Measurements from ENCODE around the gene SLC4A5.

The SLC4A5 gene

DNA sequence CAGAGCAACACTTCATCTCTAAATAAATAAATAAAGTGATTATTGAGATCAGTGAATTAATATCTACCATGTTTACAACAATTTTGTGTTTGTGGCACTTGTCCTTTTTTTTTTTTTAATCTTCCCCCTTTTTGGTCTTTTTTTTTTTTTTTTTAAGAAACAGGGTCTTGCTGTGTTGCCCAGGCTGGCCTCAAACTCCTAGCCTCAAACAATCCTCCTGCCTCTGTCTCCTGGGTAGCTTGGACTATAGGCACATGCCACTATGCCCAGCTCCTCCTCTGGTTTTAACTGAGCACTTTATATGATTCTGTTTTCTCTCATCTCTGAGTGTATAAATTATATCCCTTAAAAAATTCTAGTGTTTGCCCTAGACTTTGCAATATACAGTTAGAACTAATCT, 30.3 kb downstream of the SLC4A5 start:
- no peak for DNase-seq

DNA sequence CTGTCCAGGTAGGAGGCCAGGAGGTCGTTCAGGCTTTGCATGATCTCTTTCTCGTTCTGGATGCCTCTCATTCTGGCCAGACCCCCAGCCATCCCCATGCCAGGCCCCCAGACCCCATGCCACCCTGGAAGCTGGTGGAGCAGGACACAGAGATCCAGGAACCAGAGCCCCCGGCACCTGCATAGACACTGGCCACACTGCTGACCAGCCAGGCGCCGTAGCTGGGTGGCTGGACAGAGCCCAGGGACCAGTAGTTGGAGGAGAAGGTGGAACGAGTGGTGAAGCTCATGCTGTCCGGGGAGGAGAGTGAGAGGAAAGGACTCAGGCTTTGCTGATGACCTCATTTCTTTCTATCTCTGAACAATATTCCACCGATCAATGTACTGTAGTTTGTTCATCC, 35.5 kb downstream of the SLC4A5 start:
- no peak for DNase-seq

DNA sequence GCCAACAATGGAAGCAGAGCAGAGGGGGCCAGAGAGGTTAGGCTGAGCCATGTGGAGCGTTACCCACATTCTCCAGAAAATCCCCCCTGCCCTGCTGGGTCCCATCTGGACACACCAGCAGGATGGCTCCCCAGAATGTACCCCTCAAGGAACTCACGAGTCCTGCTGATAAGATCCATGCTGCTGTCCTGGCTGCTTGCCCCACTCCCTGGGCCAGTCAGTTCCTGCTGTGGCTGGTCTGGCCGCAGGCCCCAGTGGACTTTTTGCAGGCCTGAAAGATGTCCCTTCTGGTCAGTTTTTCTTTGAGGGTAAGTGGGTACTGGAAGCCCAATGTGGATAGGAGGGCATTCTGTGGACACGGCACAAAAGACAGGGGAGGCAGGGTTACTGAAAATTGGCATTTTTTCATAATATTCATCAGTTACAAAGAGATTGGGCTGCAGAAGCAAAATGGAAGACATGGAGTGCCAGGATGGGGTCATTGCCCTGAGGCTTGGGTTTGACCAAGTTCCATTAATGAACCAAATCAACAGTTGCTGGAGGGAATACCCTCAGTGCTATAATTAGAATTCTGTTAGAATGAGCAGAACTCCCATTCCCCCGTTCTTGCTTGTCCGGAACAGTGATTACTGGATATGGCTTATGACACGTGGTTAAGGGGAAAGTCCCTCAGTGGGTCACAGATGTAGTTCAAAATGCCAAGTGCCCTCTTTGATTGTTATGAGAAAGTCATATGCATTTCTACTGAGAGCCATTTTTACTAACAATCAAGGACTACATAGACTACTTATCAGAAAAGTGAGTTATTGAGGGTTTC, 38.7 kb downstream of the SLC4A5 start:
- no peak for DNase-seq

DNA sequence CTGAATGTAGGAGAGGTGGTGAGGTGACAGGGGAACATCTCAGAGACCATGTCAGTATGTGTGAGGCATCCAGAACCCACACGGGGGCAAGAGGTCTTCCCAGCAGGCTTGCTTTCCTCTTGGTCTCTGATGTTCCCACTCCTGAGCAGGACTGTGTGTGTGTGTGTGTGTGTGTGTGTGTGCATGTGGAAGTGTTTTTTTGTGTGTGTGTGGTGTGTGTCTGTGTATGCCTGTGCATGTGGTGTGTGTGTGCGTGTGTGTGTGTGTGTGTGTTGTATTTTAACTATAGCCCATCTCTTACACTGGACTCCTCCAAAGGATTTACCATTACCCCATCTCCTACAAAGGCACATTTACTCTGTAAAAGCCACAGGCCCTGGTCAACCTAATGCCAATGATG, 40.4 kb downstream of the SLC4A5 start:
- DNase-seq: no peak

DNA sequence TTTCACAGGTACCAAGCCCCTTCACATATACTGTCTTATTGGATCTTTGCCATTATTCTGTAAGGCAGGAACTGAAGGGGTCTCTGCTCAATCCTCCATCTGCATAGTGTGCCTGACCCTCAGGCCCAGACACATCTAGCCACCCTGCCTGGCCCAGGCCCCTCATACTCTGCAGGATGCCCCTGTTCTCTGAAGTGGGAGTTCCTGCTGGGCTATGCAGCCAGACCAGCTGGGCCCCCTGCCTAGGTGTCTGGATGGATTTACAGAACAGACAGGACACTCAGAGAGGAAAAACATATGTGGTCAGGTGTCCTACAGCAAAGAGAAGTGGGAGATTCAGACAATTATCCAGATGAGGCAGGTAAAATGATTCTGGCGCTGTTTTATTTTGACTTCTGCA, 42.0 kb downstream of the SLC4A5 start:
- no peak for DNase-seq

DNA sequence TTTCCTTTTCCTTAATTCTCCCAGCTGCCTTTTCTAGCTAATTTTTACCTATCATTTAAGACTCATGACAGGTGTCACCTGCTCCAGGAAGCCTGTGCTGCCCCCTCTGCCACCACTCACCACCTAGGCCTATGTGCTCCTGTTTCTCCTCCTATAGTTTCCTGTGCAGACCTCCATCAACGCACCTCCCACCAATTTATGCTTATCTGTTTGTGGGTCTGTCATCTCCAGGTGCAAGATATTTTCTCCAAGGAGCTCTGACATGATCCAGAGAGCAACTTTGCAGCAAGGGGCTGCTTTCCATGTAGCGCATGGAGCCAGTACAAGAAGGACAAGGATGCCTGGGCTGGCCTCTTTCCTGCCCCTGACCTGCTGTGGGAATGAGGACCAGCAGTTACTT, 42.7 kb downstream of the SLC4A5 start:
- DNase-seq: no peak

DNA sequence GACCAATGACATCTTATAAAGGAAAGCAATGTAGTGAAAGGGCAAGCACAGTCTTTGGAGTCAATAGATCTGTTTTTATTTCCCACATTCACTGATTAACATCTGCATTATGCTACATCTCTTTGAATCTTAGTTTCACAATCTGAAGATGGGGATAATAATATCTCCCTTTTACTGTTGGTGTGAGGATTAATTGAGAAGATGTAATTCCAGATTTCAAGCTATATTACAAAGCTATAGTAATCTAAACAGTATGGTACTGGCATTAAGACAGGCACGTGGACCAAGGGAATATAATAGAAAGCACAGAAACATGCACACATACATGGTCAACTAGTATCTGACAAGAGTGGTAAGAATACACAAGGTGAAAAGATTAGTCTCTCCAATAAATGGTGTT, 45.3 kb downstream of the SLC4A5 start:
- no peak for DNase-seq

DNA sequence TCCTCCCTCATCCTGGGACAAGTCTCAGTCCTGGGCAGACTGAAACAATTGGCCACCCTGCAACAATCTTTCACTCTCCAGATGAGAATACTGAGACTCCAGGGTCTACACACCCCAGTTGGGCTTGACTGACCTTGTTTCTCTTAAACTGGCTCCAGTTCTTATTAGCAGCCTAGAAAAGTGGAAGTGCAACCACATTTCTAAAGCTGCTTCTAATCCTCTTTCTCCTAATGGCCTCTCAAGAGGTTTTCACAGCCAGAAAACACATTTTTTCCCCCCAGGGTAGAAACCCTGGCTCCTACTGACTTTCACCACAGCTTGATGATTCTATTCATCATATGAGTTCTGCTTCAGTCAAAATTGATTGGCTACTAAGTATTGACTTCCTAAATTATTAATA, 45.8 kb downstream of the SLC4A5 start:
- DNase-seq: no peak

DNA sequence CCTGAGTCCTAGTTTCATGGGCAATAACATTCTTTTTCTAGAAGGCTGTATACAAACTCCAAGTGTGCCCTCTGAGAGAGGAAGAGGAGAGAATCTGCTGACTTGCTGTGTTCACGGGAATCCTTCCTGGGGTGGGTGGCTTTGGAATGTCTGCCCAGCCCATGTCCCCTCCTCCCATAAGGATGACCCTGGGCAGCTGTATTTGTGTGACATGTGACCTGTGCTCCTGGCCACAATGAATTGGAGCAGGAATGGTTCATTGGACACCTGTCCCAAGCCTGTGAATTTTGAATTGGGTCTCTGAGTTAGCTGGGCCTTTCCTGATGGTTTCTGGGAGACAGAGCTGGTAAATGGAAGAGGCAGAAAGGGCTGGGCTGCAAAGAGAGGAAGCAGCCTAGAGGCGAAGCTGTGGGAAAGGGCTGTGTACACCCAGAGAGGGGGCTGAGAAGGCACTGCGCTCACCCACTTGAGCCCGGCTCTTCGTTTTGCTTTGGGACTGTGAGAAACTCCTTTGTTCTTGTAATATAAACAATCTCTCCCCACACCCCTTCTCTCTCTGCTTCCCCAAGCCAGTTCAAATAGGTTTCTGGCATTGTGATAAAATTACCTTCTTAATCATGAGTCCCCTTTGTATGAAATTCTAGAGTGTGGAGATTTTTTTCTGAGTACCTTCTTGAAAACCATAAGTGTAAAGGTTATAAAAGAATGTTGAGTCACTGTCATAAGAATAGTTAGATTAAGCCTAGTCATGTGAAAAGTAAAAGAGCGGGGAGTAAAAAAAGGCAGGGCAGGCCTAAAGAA, 49.8 kb downstream of the SLC4A5 start:
- DNase-seq: no peak

DNA sequence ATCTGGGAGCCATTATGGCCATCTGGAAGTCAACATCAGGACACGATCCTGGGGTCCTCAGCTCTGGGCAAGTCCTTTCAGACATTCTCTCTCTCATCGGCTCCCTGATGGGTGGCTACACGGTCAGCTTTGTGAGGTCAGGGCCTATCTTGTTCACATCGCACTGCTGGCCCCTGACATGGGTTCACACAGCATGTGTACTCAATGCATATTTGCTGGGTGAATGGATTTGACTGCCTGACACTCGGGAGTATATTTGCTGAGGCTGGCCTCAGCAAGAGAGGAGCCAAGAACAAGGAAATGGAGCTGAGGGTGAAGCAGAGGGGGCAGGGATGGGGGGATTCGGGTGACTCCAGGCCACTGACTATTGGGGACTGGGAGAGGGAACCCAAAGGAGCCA, 50.5 kb downstream of the SLC4A5 start:
- DNase-seq: no peak

DNA sequence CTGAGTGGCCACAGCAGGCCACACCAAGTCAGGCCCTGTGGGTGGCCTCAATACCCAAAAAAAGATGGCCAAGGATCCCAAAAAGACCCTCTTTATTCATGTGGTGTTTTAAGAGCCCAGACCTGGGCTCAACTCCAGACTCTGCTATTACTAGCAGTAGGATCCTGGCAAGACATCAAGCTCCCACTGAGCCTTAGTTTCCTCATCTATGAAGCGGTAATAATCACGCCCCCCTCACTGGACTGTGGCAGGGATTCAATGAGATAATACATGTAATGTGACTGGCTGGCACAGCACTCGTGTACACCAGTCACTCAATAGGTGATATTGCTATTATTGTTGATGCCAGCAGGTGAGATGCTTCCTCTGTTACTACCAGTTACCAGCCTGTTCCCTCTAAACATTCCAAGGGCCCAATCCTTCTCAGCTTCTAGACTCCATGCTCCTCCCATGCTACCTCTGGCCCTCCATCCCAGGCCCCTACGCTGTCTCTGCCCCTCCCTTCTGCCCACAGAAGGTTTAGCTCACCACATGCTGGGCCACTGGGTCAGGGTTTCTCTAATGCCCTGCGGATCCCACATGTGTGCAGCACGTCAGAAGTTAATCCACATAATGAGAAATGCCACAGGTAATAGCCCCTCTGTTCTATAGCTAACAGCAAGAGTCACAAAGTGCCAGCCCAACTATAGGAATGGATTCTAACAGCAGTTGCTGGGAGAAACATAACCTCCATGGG, 51.2 kb downstream of the SLC4A5 start:
- DNase-seq: no peak

DNA sequence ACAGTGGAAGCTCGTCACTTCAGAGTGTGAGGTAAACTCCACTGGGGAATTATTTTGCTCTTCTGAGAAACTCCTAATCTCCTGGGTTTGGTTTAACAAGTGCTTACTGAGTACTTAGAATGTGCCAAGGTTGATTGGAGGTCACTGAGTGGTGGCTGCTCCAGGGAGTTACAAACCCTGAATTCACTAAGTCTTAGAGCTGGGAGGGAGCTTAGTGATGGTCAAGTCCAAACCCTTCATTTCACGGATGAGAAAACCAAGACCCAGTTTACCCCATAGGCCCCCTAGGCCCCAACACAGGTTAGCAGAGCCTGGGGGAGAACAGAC, 52.0 kb downstream of the SLC4A5 start:
- DNase-seq: no peak

DNA sequence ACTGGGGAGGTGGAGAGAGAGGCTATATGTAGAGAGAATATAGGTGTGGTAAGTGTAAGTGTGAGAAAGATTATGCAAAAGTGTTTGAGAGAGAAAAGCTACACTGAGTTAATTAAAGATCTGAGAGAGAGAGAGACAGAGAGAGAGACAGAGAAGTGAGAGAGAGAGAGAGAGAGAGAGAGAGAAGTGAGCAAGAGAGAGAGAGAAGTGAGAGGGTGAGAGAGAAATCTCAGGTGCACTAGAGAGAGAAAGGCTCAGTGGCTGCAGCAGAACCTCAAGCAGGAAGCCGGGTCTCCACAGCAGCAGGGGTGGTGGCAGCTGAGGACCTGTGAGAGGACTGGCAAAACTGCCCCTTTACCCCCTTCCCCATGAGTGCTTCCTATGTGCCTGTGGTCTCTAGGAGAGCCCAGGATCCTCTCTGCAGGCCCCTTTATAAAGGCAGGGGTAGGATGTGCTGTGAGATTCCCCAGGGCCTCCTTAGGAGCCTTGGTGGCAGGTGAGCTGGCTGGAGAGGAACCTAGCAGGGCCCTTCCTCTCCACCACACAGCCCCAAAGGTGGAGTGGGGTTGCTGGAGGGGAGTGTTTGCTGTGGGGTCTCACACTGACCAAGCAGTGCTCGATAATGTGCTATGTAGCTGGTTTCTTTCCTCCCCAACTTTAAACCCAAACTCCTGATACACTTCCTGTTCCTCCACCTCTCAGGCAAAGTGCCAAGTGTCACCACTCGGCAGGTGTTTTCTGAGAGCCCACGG, 52.6 kb downstream of the SLC4A5 start:
- no peak for DNase-seq

DNA sequence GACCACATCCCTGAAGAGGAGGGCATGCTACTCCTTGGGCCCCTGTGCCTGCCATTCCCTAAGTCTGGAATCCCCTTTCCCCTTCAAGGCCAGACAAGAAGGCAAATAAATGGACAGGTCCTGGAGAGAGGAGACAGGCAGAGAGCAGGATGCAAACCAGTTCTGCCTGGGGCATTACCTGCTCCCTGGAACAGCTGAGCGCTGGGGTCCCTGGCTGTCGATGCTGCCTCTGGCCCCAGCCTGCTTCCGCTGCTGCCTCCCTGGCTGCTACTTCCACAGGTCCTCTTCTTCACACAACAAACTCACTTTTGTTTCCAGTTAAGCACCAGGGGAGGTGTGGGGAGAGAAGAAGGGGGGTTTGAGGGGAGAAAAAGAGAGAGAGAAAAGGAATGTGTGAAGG, 53.1 kb downstream of the SLC4A5 start:
- no peak for DNase-seq

DNA sequence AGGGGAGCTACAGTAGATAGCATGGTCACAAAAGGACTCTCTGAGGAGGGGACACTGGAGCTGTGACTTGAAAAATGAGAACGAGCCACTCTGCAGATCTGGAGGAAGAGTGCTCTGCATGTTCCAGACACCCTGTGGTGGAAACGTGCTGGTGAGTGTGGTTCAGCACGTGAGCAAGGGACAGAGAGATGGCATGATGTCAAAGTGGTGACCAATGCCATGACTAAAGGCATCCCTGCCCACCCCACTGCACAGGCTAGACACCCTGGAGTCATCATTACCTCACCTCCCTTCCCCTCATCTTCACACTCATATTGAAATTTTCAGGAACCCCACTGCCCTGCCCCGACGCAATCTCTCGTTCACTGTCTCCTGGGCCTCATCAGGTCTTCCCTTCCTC, 56.5 kb downstream of the SLC4A5 start:
- DNase-seq: no peak

DNA sequence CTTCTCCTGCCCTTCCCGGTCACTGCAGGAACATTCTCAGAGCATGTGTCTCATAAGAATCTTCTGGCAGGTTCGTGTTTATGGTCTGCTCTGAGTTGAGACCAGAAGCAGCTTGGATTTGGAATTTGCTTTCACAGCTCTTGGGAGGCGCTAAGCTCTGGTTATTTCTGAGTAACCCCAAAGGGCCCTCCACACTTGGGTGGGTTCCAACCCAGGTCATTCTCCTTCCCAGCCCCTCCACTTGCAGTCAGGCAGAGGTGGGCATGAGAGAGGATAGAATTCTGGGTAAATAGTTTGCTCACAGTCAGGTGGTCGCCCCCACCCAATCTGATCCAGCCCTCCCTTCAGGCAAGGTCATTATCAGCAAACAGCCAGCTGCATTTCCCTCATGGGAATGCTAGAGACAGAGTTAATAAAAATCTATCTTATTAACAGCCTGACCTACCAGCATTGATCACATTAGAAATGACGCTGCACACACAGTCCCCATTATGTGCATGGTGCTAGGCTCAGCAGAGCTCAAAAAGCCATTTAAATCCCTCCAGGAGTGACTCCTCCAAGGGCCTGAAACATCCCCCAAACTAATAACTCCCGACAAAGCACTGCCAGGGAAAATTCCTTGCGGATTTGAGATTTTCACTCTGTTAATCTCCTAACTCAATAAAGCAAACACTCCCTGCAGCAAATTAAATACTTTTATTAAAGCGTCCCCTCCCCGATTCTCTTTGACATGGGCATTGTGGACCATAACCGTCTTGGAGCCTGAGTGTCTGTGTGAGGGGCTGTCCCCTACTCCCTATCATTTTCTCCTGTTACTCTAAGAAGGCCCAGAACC, 61.9 kb downstream of the SLC4A5 start:
- no peak for DNase-seq

DNA sequence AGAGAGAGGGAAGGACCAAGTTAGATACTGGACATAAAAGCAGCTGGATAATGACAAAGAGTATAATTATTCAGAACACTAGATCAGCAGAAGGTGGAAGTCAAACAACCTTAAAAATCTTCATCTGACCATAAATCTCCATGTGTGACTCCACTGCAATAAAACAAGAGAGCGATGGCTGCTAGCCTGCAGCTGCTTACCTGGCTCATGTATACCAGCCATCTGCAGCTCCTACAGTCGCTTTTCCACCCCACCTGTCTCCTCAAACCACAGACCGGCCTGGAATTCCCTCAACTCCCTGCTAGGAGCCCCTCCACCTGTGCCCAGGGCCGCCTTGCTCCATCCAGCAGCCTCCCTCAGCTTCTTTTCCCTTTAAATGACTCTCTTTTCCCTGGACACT, 64.5 kb downstream of the SLC4A5 start:
- no peak for DNase-seq

DNA sequence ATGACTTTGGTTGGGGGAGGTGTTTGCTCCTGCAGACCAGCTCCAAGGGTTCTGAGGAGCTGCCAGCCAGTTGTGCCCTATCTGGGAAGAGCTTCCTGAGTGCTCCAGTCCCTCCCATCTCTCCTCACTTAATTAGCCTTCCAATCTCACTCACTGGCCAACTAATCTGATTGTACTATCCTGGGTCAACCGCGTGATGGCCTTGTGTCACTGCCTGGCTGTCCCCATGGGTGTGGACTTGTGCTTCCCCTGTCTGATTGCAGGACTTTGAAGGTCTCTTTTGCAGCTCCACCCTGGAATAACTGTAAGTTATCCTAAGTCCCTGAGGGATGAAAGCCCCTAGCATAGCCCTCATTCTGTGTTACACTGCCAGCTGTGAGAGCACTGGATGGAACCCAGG, 65.0 kb downstream of the SLC4A5 start:
- DNase-seq: no peak

DNA sequence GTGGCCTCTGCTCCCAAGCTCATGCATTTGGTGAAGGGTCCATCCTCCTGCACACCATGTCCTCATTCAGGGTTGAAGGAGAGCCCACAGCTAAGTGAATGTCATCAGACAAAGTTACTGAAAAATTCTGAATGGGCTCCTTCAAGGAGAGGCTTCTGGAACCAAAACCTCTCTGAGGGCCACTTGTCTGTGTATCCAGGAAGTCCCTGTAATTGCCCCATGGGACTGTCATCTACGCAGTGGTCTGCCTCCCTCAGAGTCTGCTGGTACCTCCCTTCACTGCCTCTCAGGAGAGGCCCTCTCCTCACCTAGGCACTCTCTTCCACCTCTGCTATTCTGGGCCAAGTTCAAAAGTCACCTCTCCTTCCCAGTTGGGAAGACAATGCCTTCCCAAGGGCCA, 68.0 kb downstream of the SLC4A5 start:
- DNase-seq: no peak

DNA sequence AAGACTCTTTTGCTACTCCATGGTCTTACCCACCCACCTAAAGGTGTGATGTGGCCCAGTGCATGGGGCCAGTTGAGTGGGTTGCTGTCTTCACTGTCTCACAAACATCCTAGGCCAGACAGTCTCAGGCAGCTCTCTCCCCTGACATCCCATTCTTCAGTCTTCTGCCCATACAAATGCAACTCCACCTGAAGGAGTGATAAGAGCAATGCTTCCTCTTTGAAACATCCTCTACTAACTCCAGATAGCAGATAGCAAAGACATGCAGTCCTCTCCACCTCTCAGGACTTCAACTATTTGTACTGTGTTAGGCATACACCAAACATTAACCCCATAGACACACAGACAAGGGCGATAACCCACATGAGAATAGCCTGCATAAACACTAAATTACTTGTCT, 73.5 kb downstream of the SLC4A5 start:
- no peak for DNase-seq

DNA sequence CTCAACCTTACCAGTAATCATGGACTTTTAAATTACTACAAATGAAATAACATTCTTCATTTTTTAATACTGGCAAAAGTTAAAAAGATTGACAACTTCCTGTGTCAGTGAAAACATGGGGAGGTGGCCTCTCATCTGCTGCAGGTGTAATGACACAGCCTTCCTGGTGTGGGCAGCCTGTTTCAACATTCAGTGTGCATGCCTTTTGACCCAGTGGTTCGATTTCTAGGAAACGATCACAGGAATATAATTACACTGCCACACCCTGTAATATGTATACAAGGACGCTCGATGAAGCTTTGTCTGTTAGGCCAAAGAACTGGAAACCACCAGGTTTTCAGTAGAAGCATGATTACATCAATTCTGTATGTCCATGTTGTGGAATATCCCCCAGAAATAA, 76.1 kb downstream of the SLC4A5 start:
- DNase-seq: no peak

DNA sequence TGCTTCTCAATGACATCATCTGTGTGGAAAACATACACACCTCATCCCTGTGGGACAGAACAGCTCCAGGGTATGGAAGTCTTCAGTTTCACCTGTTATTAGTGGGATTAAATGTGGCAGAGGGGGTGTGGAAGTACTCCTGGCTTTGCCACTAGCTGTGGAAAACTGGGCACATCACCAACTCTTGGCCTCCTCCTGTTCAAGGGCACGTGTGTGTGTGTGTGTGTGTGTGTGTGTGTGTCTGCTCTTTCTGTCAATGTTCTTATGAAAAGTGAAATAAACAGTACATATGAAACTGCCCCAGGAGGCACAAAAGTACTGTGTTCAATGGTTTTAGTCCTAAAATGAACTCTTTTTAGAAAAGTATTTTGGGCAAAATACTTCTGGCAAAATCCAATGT, 78.9 kb downstream of the SLC4A5 start:
- no peak for DNase-seq
